Calu3 (cell line): ENCODE data around the gene CYP11A1. TPM values are rescaled to one million over a fixed set of nuclear protein-coding genes. Genes with fewer than 3 reads are reported as not detected.

Experiments
- BruUV-seq: library from RNA; stranded (reverse); fragments of 400-500 nt; replicated peaks from 2 replicates; lab custom pipeline; 2021; lab: Mats Ljungman, UMichigan
- CTCF ChIA-PET: fragments of 300-600 bp; sonication (Branson Sonifier 250); formaldehyde crosslinking; loops from one replicate; lab custom pipeline; 2022; ENCODE audit warnings: antibody characterized with exemption; lab: Charles Lee
- DNase-seq: peaks from one replicate; pipeline ENCODE4 v3.0.0; 2022
- H3K27ac Mint-ChIP-seq: one replicate; pipeline ENCODE4 v1.8.0; 2022; ENCODE audit warnings: mixed read lengths; ENCODE audit not compliant: unreplicated experiment
- H3K27me3 Mint-ChIP-seq: one replicate; pipeline ENCODE4 v1.8.0; 2022; ENCODE audit warnings: mixed read lengths; ENCODE audit not compliant: unreplicated experiment
- H3K36me3 Mint-ChIP-seq: one replicate; pipeline ENCODE4 v1.8.0; 2022; ENCODE audit warnings: mild to moderate bottlenecking, moderate library complexity, mixed read lengths; ENCODE audit not compliant: insufficient read depth, unreplicated experiment
- H3K4me1 Mint-ChIP-seq: one replicate; pipeline ENCODE4 v1.8.0; 2022; ENCODE audit warnings: mild to moderate bottlenecking, low read depth, mixed read lengths; ENCODE audit not compliant: unreplicated experiment
- H3K4me3 Mint-ChIP-seq: one replicate; pipeline ENCODE4 v1.8.0; 2022; ENCODE audit warnings: mild to moderate bottlenecking, low read depth, moderate library complexity, mixed read lengths; ENCODE audit not compliant: unreplicated experiment
- H3K9me3 Mint-ChIP-seq: one replicate; pipeline ENCODE4 v1.8.0; 2022; ENCODE audit warnings: low read depth, mixed read lengths; ENCODE audit not compliant: unreplicated experiment
- CTCF ChIP-seq: fragments of 200-600 bp; IDR thresholded peaks from one replicate; pipeline ENCODE4 v1.8.0; 2022; ENCODE audit warnings: antibody characterized with exemption; ENCODE audit not compliant: unreplicated experiment
- intact Hi-C: fragments of 100-400 bp; cut with micrococcal nuclease; formaldehyde crosslinking; loops from one replicate; pipeline ENCODE4 v1.10.0; 2022; ENCODE audit not compliant: unreplicated experiment
- total RNA-seq: library from RNA; stranded (reverse); gene quantifications from 2 replicates; pipeline ENCODE4 v1.2.3, GENCODE V29; 2022

CYP11A1 gene
- total RNA-seq, 1 experiment from 2014 or later, result not detected

DNA sequence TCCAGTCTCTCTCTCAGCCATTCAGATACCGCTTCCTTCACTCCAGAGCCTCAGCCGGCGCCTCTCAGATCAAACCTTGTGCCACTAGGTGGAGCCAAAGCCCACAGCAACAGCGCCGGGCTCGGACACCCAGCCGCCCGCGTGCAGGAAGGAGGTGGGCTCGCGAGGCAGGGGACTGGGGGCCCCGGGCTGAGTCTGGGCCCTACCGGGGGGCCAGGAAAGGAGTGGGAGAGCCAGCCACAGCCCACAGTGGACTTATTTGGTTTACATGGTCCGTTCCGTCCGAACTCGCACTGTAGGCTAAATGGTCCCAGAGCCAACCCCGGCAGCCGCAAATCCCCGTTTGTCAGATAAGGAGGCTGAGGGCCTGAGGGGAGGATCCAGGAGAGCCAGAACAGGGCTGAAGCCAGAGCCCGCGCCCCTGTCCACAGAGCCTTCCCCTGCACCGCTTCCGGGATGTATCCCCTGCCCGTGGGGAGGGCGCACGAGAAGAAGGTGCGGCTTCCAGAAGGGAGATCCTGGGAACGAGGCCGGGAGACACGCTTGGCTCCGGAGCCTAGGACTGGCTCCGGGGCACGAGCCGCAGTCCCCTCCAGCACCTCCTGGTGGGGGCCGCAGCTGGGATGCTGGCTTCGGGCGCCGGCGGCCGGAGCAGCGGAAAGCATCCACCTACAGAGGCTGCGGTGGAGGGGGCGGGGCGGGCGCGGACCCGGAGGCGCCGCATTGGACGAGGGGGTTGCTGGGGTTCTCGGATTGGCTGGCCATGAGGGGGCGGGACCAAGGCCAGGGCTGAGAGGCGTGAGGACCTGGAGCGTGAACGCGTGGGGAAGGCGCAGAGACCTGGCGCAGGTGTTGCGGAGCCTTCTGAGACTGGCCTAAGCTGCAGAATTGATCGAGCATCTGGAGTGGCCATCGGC is 6.5 kb upstream of the CYP11A1 start:
- no peaks in the 10 kb centered on the region for H3K9me3 Mint-ChIP-seq
- TSS peak; percentile 77 for BruUV-seq
- TF ChIP-seq CTCF, result peak; percentile 88
- intact Hi-C loops, result loop anchor here (1.0 to 10.0 kb wide), 5 partner anchors 65 to 395 kb away; partner anchors contain the start of gene ARID3B
- peaks cover 46% of the 10 kb centered on the region for H3K27me3 Mint-ChIP-seq
- no peak overlapping the region for H3K27ac Mint-ChIP-seq
- CTCF ChIA-PET, result interaction anchor here (0.7 to 1.8 kb wide), 17 partner anchors 10 to 865 kb away, joined by 3 to 8 read pairs (median 4); partner anchors contain the start of gene UBL7
- H3K4me3 Mint-ChIP-seq, result peak overlapping the region; percentile 81
- peak; percentile 98 for DNase-seq
- peaks cover 20% of the 10 kb centered on the region for H3K4me1 Mint-ChIP-seq
- peaks cover 18% of the 10 kb centered on the region for H3K36me3 Mint-ChIP-seq

DNA sequence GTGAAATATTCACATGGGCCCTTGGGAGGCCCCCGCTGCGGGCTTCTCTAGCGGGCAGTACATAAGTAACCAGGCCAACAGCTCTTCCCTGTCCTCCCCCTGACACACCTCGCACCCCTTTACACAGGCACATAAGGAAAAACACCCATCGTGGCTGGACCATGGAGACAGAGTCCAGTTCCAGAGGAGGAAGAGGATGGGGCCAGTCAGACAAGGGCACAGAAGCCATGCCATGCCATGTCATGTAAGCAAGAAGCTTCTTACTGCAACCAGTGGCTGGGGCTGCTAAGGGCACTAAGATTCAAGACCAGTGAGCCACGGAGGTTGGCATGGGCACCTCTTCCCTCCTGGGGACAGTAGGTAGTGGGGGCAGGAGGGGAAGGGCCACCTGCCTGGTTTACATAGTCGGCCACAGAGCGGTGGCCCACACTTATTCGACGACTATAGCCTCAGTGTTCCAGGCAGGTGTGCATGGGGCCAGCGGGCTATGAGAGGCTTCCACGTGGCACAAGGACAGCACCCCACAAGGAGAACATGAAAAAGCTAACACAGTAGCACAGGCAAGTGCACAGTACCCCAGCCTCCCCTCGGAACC is 5.7 kb upstream of the CYP11A1 start:
- no peak for DNase-seq
- Mint-ChIP-seq H3K27ac (no peak overlapping the region), H3K4me1 (peaks cover 19% of the 10 kb centered on the region), H3K36me3 (peaks cover 18% of the 10 kb centered on the region), H3K27me3 (peaks cover 55% of the 10 kb centered on the region), H3K9me3 (no peaks in the 10 kb centered on the region), H3K4me3 (peak overlapping the region; percentile 81)
- intact Hi-C loops, result loop anchor here (2.0 to 10.0 kb wide), 2 partner anchors 172 to 396 kb away; partner anchors contain the start of gene ARID3B
- CTCF ChIA-PET, result no interaction called here
- no TSS peak for BruUV-seq
- TF ChIP-seq CTCF, result no peak

DNA sequence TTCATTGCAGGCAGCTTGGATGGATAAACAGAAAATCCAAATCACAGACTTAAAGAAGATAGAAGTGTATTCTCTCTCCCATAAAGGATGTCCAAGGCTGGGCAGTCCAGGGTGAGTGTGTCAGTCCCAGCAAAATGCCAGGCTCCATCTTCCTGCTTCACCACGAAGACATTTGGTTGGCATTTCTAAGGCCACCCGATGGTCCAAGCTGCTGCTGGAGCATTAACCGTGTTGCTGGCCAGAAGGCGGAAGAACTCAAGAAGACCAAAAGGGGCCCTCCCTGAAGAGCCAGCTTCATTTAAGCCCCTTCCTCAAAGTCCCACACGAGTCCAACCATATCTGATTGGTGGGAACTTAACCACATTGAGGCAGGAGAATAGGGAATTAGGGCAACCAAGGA is 3.0 kb upstream of the CYP11A1 start:
- Mint-ChIP-seq H3K27me3 (peaks cover 82% of the 10 kb centered on the region), H3K27ac (no peak overlapping the region), H3K4me1 (peaks cover 10% of the 10 kb centered on the region), H3K4me3 (no peak overlapping the region), H3K9me3 (no peaks in the 10 kb centered on the region), H3K36me3 (peaks cover 18% of the 10 kb centered on the region)
- intact Hi-C loops, result loop anchor here (10.0 kb wide), 1 partner anchor 174 kb away; the partner anchor contains the start of gene ARID3B
- CTCF ChIA-PET, result no interaction called here
- DNase-seq, result no peak
- BruUV-seq, result no TSS peak
- TF ChIP-seq CTCF, result no peak

- intact Hi-C loops, result loop anchor here (10.0 kb wide), 1 partner anchor 175 kb away; the partner anchor contains the start of gene ARID3B
- CTCF ChIA-PET, result interaction anchor here (0.9 kb wide), 1 partner anchor 602 kb away, joined by 3 read pairs; no protein-coding TSS in a partner anchor
- DNase-seq, result no peak
- Mint-ChIP-seq H3K4me3 (no peak overlapping the region), H3K27me3 (peaks cover 89% of the 10 kb centered on the region), H3K9me3 (no peaks in the 10 kb centered on the region), H3K36me3 (peaks cover 15% of the 10 kb centered on the region), H3K4me1 (peaks cover 10% of the 10 kb centered on the region), H3K27ac (no peak overlapping the region)
- TF ChIP-seq CTCF, result no peak
- BruUV-seq, result no TSS peak
These were observed 2.3 kb upstream of the CYP11A1 start for GRCh38 chr15:74369756-74370155.
